D721Med (cell line): ENCODE measurements around the gene TMCC1.

ENCODE experiments used
- DNase-seq: peaks from one replicate; pipeline ENCODE4 v3.0.0; 2011; ENCODE audit warnings: low spot score; ENCODE audit not compliant: insufficient read length
- FAIRE-seq: peaks from 2 replicates; lab custom pipeline; 2011; peaks lifted over from hg19 to GRCh38; lab: Jason Lieb, UNC
- TF ChIP-seq, protein P1 (sequence below): IDR thresholded peaks from 2 replicates; pipeline ENCODE4 v1.5.1; 2012; ENCODE audit warnings: mild to moderate bottlenecking, control low read depth; ENCODE audit not compliant: insufficient read depth; ENCODE audit errors: missing control alignments

TMCC1 gene

GRCh38 chr3:129602309-129602708 lies 291.2 kb downstream of the TMCC1 start:
- FAIRE-seq: no peak
- TF ChIP-seq, protein P1, sequence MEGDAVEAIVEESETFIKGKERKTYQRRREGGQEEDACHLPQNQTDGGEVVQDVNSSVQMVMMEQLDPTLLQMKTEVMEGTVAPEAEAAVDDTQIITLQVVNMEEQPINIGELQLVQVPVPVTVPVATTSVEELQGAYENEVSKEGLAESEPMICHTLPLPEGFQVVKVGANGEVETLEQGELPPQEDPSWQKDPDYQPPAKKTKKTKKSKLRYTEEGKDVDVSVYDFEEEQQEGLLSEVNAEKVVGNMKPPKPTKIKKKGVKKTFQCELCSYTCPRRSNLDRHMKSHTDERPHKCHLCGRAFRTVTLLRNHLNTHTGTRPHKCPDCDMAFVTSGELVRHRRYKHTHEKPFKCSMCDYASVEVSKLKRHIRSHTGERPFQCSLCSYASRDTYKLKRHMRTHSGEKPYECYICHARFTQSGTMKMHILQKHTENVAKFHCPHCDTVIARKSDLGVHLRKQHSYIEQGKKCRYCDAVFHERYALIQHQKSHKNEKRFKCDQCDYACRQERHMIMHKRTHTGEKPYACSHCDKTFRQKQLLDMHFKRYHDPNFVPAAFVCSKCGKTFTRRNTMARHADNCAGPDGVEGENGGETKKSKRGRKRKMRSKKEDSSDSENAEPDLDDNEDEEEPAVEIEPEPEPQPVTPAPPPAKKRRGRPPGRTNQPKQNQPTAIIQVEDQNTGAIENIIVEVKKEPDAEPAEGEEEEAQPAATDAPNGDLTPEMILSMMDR: no peak
- no peak for DNase-seq

- TF ChIP-seq, protein P1: no peak
- DNase-seq (no peak), FAIRE-seq (no peak)
Observed at GRCh38 chr3:129601713-129602112, 291.8 kb downstream of the TMCC1 start.

- FAIRE-seq (no peak), DNase-seq (no peak)
- TF ChIP-seq, protein P1: no peak
Observed at GRCh38 chr3:129600348-129600747, 293.2 kb downstream of the TMCC1 start.

- no peak for DNase-seq
- TF ChIP-seq, protein P1: no peak
- FAIRE-seq: no peak
Observed at GRCh38 chr3:129599607-129600006, 293.9 kb downstream of the TMCC1 start.

DNA sequence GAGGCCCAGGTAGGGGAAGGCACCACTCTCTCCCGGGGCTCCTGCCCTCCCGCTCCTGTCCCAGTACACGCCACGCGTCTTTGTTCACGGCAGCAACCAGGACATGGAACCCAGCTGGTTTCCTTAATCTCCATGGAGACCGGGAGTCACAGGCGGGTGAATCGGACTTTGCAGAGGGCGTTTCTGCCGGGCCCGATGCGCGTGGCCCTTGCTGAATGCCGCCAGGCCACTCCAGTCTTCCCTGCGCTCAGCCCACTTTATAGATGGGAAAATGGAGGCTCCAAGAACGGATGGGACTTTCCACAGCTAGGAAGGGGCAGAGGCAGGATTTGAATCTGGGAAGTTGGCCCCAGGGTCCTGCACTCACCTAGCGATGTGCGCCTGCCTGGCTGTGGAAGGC lies 294.4 kb downstream of the TMCC1 start:
- no peak for DNase-seq
- FAIRE-seq: no peak
- TF ChIP-seq, protein P1: no peak

- no peak for DNase-seq
- TF ChIP-seq, protein P1: no peak
- no peak for FAIRE-seq
Observed at GRCh38 chr3:129598484-129598883, 295.0 kb downstream of the TMCC1 start.

GRCh38 chr3:129598000-129598381 lies 295.5 kb downstream of the TMCC1 start:
- TF ChIP-seq, protein P1: no peak
- no peak for FAIRE-seq

More at GRCh38 chr3:129598000-129598381, 295.5 kb downstream of the TMCC1 start:
- no peak for DNase-seq
